GM23338 (cell line): ENCODE data around the gene HDHD2.
A peak's percentile ranks its signal among the peaks of the same experiment; 100 is the strongest.

Source experiments
- CREB1 ChIP-seq: fragments of 250-450 bp; sonication (Bioruptor Pico); IDR thresholded peaks from 2 replicates; pipeline ENCODE4 v1.5.0; 2020; ENCODE audit warnings: low read depth, mild to moderate bottlenecking, moderate library complexity
- EZH2 ChIP-seq: fragments of 200-600 bp; sonication (generic); IDR thresholded peaks from one replicate; pipeline ENCODE4 v1.8.0; 2017; ENCODE audit warnings: antibody characterized with exemption, mild to moderate bottlenecking, low read depth; ENCODE audit not compliant: unreplicated experiment
- EZH2phosphoT487 ChIP-seq: fragments of 200-600 bp; sonication (generic); IDR thresholded peaks from one replicate; pipeline ENCODE4 v1.8.1; 2018; ENCODE audit warnings: antibody characterized with exemption; ENCODE audit not compliant: unreplicated experiment
- NANOG ChIP-seq: IDR thresholded peaks from 2 replicates; pipeline ENCODE4 v1.6.1; 2016; ENCODE audit warnings: antibody characterized with exemption, borderline replicate concordance
- POLR2AphosphoS5 ChIP-seq: IDR thresholded peaks from 2 replicates; pipeline ENCODE4 v1.6.1; 2016; ENCODE audit warnings: antibody characterized with exemption, low read depth
- STAT1 ChIP-seq: IDR thresholded peaks from one replicate; pipeline ENCODE4 v1.6.1; 2016; ENCODE audit warnings: antibody characterized with exemption; ENCODE audit not compliant: unreplicated experiment
- TF ChIP-seq, protein P1 (sequence below), 2 experiments: fragments of 200-600 bp in 1 of 2; sonication (generic) in 1 of 2; conservative IDR thresholded peaks; 2 replicates each; pipeline versions ENCODE4 v1.5.1 to v1.6.1; 2016 to 2017; ENCODE audit warnings: antibody characterized with exemption in 2 of 2, low read depth in 2 of 2, mild to moderate bottlenecking in 2 of 2, moderate library complexity in 1 of 2
- TF ChIP-seq, protein P2 (sequence below): IDR thresholded peaks from one replicate; pipeline ENCODE4 v1.6.1; 2018; ENCODE audit warnings: antibody characterized with exemption; ENCODE audit not compliant: unreplicated experiment
- TF ChIP-seq, protein P3 (sequence below): IDR thresholded peaks from 2 replicates; pipeline ENCODE4 v1.6.1; 2016; ENCODE audit warnings: antibody characterized with exemption

- TF ChIP-seq, protein P1, sequence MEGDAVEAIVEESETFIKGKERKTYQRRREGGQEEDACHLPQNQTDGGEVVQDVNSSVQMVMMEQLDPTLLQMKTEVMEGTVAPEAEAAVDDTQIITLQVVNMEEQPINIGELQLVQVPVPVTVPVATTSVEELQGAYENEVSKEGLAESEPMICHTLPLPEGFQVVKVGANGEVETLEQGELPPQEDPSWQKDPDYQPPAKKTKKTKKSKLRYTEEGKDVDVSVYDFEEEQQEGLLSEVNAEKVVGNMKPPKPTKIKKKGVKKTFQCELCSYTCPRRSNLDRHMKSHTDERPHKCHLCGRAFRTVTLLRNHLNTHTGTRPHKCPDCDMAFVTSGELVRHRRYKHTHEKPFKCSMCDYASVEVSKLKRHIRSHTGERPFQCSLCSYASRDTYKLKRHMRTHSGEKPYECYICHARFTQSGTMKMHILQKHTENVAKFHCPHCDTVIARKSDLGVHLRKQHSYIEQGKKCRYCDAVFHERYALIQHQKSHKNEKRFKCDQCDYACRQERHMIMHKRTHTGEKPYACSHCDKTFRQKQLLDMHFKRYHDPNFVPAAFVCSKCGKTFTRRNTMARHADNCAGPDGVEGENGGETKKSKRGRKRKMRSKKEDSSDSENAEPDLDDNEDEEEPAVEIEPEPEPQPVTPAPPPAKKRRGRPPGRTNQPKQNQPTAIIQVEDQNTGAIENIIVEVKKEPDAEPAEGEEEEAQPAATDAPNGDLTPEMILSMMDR (conservative IDR thresholded peaks at IDR 0.05; ENCODE audit: low read depth in 2 of 2) = peak; percentile 79 to 88
- TF ChIP-seq, protein P2, sequence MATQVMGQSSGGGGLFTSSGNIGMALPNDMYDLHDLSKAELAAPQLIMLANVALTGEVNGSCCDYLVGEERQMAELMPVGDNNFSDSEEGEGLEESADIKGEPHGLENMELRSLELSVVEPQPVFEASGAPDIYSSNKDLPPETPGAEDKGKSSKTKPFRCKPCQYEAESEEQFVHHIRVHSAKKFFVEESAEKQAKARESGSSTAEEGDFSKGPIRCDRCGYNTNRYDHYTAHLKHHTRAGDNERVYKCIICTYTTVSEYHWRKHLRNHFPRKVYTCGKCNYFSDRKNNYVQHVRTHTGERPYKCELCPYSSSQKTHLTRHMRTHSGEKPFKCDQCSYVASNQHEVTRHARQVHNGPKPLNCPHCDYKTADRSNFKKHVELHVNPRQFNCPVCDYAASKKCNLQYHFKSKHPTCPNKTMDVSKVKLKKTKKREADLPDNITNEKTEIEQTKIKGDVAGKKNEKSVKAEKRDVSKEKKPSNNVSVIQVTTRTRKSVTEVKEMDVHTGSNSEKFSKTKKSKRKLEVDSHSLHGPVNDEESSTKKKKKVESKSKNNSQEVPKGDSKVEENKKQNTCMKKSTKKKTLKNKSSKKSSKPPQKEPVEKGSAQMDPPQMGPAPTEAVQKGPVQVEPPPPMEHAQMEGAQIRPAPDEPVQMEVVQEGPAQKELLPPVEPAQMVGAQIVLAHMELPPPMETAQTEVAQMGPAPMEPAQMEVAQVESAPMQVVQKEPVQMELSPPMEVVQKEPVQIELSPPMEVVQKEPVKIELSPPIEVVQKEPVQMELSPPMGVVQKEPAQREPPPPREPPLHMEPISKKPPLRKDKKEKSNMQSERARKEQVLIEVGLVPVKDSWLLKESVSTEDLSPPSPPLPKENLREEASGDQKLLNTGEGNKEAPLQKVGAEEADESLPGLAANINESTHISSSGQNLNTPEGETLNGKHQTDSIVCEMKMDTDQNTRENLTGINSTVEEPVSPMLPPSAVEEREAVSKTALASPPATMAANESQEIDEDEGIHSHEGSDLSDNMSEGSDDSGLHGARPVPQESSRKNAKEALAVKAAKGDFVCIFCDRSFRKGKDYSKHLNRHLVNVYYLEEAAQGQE = no peak
- TF ChIP-seq EZH2 (no peak), EZH2phosphoT487 (no peak), POLR2AphosphoS5 (no peak), CREB1 (CRISPR knock-in tag) (no peak), NANOG (no peak), STAT1 (no peak)
- TF ChIP-seq, protein P3, sequence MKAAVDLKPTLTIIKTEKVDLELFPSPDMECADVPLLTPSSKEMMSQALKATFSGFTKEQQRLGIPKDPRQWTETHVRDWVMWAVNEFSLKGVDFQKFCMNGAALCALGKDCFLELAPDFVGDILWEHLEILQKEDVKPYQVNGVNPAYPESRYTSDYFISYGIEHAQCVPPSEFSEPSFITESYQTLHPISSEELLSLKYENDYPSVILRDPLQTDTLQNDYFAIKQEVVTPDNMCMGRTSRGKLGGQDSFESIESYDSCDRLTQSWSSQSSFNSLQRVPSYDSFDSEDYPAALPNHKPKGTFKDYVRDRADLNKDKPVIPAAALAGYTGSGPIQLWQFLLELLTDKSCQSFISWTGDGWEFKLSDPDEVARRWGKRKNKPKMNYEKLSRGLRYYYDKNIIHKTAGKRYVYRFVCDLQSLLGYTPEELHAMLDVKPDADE = no peak
These were observed 50.0 kb downstream of the HDHD2 start for GRCh38 chr18:47100212-47100831.
